Astrocyte (in vitro differentiated cells and primary cell): Measurements from ENCODE around the gene RBPMS2. TPM values are rescaled to one million over a fixed set of nuclear protein-coding genes. Genes with fewer than 3 reads are reported as not detected.
A peak's percentile ranks its signal among the peaks of the same experiment; 100 is the strongest.

Experiments used
- DNase-seq: peaks from one replicate; pipeline ENCODE4 v3.0.0-alpha.2; 2010; ENCODE audit warnings: low read depth
- FAIRE-seq: peaks from 2 replicates; lab custom pipeline; 2011; peaks lifted over from hg19 to GRCh38; lab: Jason Lieb, UNC
- H2AFZ ChIP-seq: 2 replicates; pipeline ENCODE4 v1.6.0; 2012; ENCODE audit warnings: low read depth, low read length, inconsistent platforms
- H3K27ac ChIP-seq: 2 replicates; pipeline ENCODE4 v1.5.1; 2011; ENCODE audit warnings: low read depth, low read length, inconsistent platforms
- H3K27me3 ChIP-seq: 2 replicates; pipeline ENCODE4 v1.6.0; 2011; ENCODE audit warnings: low read length, inconsistent platforms; ENCODE audit not compliant: insufficient read depth
- H3K36me3 ChIP-seq: 2 replicates; pipeline ENCODE4 v1.5.1; 2011; ENCODE audit warnings: low read length, inconsistent platforms; ENCODE audit not compliant: insufficient read depth
- H3K4me1 ChIP-seq: 2 replicates; pipeline ENCODE4 v1.5.1; 2011; ENCODE audit warnings: low read length, inconsistent platforms; ENCODE audit not compliant: insufficient read depth
- H3K4me2 ChIP-seq: 2 replicates; pipeline ENCODE4 v1.6.0; 2012; ENCODE audit warnings: low read length, inconsistent platforms
- H3K4me3 ChIP-seq: 2 replicates; pipeline ENCODE4 v1.5.1; 2011; ENCODE audit warnings: low read depth, mild to moderate bottlenecking, low read length, inconsistent platforms; ENCODE audit not compliant: insufficient read depth
- H3K79me2 ChIP-seq: 2 replicates; pipeline ENCODE4 v1.6.0; 2012; ENCODE audit warnings: mild to moderate bottlenecking, low read length, inconsistent platforms; ENCODE audit not compliant: insufficient read depth
- H3K9ac ChIP-seq: 2 replicates; pipeline ENCODE4 v1.6.0; 2012; ENCODE audit warnings: mild to moderate bottlenecking, low read length, inconsistent platforms
- H3K9me3 ChIP-seq: 2 replicates; pipeline ENCODE4 v1.5.1; 2012; ENCODE audit warnings: low read depth, mild to moderate bottlenecking, low read length, inconsistent platforms; ENCODE audit not compliant: insufficient read depth
- H4K20me1 ChIP-seq: 2 replicates; pipeline ENCODE4 v1.6.0; 2012; ENCODE audit warnings: low read length, inconsistent platforms; ENCODE audit not compliant: insufficient read depth
- H3K27ac Mint-ChIP-seq: one replicate; pipeline ENCODE4 v1.8.0; 2021; ENCODE audit warnings: mild to moderate bottlenecking, mixed read lengths; ENCODE audit not compliant: unreplicated experiment
- H3K27me3 Mint-ChIP-seq: one replicate; pipeline ENCODE4 v1.8.0; 2021; ENCODE audit warnings: low read depth, mixed read lengths; ENCODE audit not compliant: unreplicated experiment
- H3K36me3 Mint-ChIP-seq: one replicate; pipeline ENCODE4 v1.8.0; 2021; ENCODE audit warnings: low read depth, mixed read lengths; ENCODE audit not compliant: unreplicated experiment
- H3K4me1 Mint-ChIP-seq: one replicate; pipeline ENCODE4 v1.8.0; 2021; ENCODE audit warnings: low read depth, mixed read lengths; ENCODE audit not compliant: unreplicated experiment
- H3K4me3 Mint-ChIP-seq: one replicate; pipeline ENCODE4 v1.8.0; 2021; ENCODE audit warnings: mild to moderate bottlenecking, moderate library complexity, mixed read lengths; ENCODE audit not compliant: unreplicated experiment
- H3K9me3 Mint-ChIP-seq: one replicate; pipeline ENCODE4 v1.8.0; 2021; ENCODE audit warnings: mild to moderate bottlenecking, mixed read lengths; ENCODE audit not compliant: unreplicated experiment
- EZH2 ChIP-seq: IDR thresholded peaks from 2 replicates; pipeline ENCODE4 v1.6.1; 2012; ENCODE audit warnings: mild to moderate bottlenecking, low read length, inconsistent platforms; ENCODE audit not compliant: insufficient read depth
- total RNA-seq: library from RNA; stranded (reverse); gene quantifications from 2 replicates; pipeline ENCODE4 v1.2.1, GENCODE V29; 2021
- TF ChIP-seq, protein P1 (sequence below): IDR thresholded peaks from 2 replicates; pipeline ENCODE4 v1.5.1; 2011; ENCODE audit warnings: low read depth, mild to moderate bottlenecking, inconsistent platforms, low read length, moderate library complexity; ENCODE audit not compliant: insufficient read depth

RBPMS2 gene
- total RNA-seq, 1 donor from 2014 or later: 10.6 TPM

- FAIRE-seq (no peak), DNase-seq (no peak)
- no peak overlapping the region for H3K27ac ChIP-seq
- H3K4me1 ChIP-seq: peaks cover 4% of the 10 kb centered on the region
- Mint-ChIP-seq H3K27ac (no peak overlapping the region), H3K4me3 (no peak overlapping the region), H3K4me1 (peaks cover 7% of the 10 kb centered on the region), H3K9me3 (no peaks in the 10 kb centered on the region), H3K36me3 (peaks cover 2% of the 10 kb centered on the region), H3K27me3 (peaks cover 26% of the 10 kb centered on the region)
- no peak overlapping the region for H3K9ac ChIP-seq
- no peaks in the 10 kb centered on the region for H3K9me3 ChIP-seq
- TF ChIP-seq, protein P1, sequence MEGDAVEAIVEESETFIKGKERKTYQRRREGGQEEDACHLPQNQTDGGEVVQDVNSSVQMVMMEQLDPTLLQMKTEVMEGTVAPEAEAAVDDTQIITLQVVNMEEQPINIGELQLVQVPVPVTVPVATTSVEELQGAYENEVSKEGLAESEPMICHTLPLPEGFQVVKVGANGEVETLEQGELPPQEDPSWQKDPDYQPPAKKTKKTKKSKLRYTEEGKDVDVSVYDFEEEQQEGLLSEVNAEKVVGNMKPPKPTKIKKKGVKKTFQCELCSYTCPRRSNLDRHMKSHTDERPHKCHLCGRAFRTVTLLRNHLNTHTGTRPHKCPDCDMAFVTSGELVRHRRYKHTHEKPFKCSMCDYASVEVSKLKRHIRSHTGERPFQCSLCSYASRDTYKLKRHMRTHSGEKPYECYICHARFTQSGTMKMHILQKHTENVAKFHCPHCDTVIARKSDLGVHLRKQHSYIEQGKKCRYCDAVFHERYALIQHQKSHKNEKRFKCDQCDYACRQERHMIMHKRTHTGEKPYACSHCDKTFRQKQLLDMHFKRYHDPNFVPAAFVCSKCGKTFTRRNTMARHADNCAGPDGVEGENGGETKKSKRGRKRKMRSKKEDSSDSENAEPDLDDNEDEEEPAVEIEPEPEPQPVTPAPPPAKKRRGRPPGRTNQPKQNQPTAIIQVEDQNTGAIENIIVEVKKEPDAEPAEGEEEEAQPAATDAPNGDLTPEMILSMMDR: no peak
- TF ChIP-seq EZH2: no peak
- H3K36me3 ChIP-seq: no peaks in the 10 kb centered on the region
- no peaks in the 10 kb centered on the region for H3K79me2 ChIP-seq
- no peak overlapping the region for H3K4me3 ChIP-seq
- peak overlapping the region; percentile 34 for H2AFZ ChIP-seq
- H3K4me2 ChIP-seq: no peak overlapping the region
- no peaks in the 10 kb centered on the region for H4K20me1 ChIP-seq
- peaks cover 7% of the 10 kb centered on the region for H3K27me3 ChIP-seq
Measured at GRCh38 chr15:64807051-64807749, 31.8 kb upstream of the RBPMS2 start.

DNA sequence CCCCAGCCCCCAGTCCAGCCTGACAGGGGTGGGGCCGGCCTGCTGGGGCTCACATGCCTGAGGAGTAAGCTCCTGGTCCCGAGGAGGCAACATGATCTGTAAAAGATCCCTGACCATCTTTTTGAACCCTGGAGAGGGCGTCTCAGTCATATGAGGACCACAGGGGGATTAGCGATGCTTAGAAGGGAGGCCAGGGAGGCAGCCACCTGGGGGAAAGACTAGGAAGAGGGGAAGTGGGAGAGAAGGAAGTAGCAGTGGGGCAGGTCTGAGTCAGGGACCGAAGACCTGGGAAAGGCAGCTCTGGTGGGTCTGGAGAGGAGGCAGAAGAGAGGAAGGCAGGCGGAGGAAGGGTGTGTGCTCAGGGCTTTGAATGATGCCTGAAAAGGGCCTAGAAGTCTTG is 31.1 kb upstream of the RBPMS2 start:
- Mint-ChIP-seq H3K4me3 (no peak overlapping the region), H3K36me3 (peaks cover 2% of the 10 kb centered on the region), H3K9me3 (no peaks in the 10 kb centered on the region), H3K4me1 (peaks cover 7% of the 10 kb centered on the region), H3K27ac (no peak overlapping the region), H3K27me3 (peaks cover 26% of the 10 kb centered on the region)
- Histone ChIP-seq H3K9me3 (no peaks in the 10 kb centered on the region), H3K4me1 (peaks cover 4% of the 10 kb centered on the region), H3K27me3 (peaks cover 7% of the 10 kb centered on the region), H2AFZ (no peak overlapping the region), H4K20me1 (no peaks in the 10 kb centered on the region), H3K9ac (no peak overlapping the region), H3K36me3 (no peaks in the 10 kb centered on the region), H3K79me2 (no peaks in the 10 kb centered on the region), H3K27ac (no peak overlapping the region), H3K4me2 (no peak overlapping the region), H3K4me3 (no peak overlapping the region)
- DNase-seq (no peak), FAIRE-seq (no peak)
- TF ChIP-seq EZH2: no peak
- TF ChIP-seq, protein P1: no peak

- Mint-ChIP-seq H3K9me3 (no peaks in the 10 kb centered on the region), H3K27me3 (peaks cover 30% of the 10 kb centered on the region), H3K36me3 (no peaks in the 10 kb centered on the region), H3K4me1 (no peaks in the 10 kb centered on the region), H3K27ac (no peak overlapping the region), H3K4me3 (no peak overlapping the region)
- TF ChIP-seq, protein P1: no peak
- TF ChIP-seq EZH2: no peak
- Histone ChIP-seq H3K4me3 (no peak overlapping the region), H4K20me1 (no peaks in the 10 kb centered on the region), H3K36me3 (no peaks in the 10 kb centered on the region), H2AFZ (no peak overlapping the region), H3K27ac (no peak overlapping the region), H3K9me3 (no peaks in the 10 kb centered on the region), H3K27me3 (peaks cover 7% of the 10 kb centered on the region), H3K9ac (no peak overlapping the region), H3K4me2 (no peak overlapping the region), H3K79me2 (no peaks in the 10 kb centered on the region), H3K4me1 (no peaks in the 10 kb centered on the region)
- DNase-seq: no peak
- FAIRE-seq: no peak
Measured at GRCh38 chr15:64804619-64805018, 29.2 kb upstream of the RBPMS2 start.
